ENCODE results near the gene RPL10A. TPM values are rescaled to one million over a fixed set of nuclear protein-coding genes. Genes with fewer than 3 reads are reported as not detected.

RPL10A gene
- total and polyA plus RNA-seq, 10 donors: 962 to 3,148 (median 1,054) TPM

DNA sequence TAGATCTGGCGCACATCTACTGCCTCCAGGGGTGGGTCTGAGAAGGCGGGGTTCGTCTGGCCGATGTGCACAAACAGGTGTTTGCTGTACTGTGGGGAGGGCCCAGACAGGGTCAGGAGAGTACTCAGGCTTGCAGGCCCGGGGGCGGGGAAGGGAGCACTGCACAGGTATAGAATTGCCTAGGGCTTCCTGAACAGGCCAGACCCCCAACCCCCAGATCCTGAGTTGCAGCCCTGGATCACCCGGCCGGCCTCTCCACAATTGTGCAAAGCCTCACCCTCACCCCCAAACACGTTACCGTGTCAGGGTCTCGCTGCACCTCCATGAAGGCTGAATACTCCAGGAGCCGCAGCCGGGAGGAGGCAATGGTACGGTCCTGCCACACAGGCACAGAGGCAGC lies 7.8 kb downstream of the RPL10A start:
- Histone ChIP-seq H3K4me1 (peaks cover 3 to 29% (median 13%) of the 10 kb centered on the region in 6 donors), H3K9me3 (no peaks in the 10 kb centered on the region), H3K4me3 (no peak overlapping the region), H3K27ac (no peak overlapping the region), H3K27me3 (replicated peaks in 1 of 7) (no peaks in the 10 kb centered on the region), H3K36me3 (peaks cover 0 to 65% (median 25%) of the 10 kb centered on the region in 6 donors)
- DNase-seq: no peak
- intact Hi-C loops (cut with DNase I; ENCODE audit: low total_unique reads): no loop called here
- 88 to 93% (median 90%) methylated on average over 12 to 14 of the region's 14 CpGs for WGBS, 5 donors
- TF ChIP-seq POLR2A (IDR thresholded peaks at IDR 0.05) (no peak), CTCF (IDR thresholded peaks at IDR 0.05 in 8 of 11, conservative IDR thresholded peaks at IDR 0.05 in 3 of 11) (no peak), POLR2AphosphoS5 (IDR thresholded peaks at IDR 0.05) (no peak)

DNA sequence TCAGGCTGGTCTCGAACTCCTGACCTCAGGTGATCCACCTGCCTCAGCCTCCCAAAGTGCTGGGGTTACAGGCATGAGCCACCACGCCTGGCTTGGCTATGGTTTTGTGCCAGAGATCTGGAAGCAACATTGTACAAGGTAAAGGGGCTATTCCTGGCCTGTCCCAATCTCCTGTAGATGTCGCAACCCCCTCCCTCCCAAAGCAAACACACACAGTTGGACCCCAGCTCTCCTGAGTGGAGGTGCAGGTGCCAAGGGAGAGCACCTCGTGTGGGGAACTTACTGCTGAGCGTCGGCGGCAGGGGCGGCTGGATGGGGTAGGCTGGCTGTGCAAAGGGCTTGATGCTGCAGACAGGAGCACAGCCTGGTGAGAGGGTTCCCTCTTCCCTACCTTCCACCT lies 8.8 kb downstream of the RPL10A start:
- TF ChIP-seq CTCF (IDR thresholded peaks at IDR 0.05 in 8 of 11, conservative IDR thresholded peaks at IDR 0.05 in 3 of 11): no peak
- TF ChIP-seq POLR2AphosphoS5 (IDR thresholded peaks at IDR 0.05): peak in 1 of 3 donors; percentile 11
- Histone ChIP-seq H3K27me3 (replicated peaks in 1 of 7) (no peaks in the 10 kb centered on the region), H3K9me3 (no peaks in the 10 kb centered on the region), H3K4me1 (peaks cover 0 to 18% (median 7%) of the 10 kb centered on the region in 6 donors), H3K4me3 (no peak overlapping the region), H3K36me3 (peaks cover 0 to 54% (median 17%) of the 10 kb centered on the region in 6 donors), H3K27ac (no peak overlapping the region)
- WGBS, 5 donors: 83 to 96% (median 94%) methylated on average over 4 to 8 of the region's 8 CpGs
- intact Hi-C loops (cut with DNase I; ENCODE audit: low total_unique reads): no loop called here
- no peak for DNase-seq

DNA sequence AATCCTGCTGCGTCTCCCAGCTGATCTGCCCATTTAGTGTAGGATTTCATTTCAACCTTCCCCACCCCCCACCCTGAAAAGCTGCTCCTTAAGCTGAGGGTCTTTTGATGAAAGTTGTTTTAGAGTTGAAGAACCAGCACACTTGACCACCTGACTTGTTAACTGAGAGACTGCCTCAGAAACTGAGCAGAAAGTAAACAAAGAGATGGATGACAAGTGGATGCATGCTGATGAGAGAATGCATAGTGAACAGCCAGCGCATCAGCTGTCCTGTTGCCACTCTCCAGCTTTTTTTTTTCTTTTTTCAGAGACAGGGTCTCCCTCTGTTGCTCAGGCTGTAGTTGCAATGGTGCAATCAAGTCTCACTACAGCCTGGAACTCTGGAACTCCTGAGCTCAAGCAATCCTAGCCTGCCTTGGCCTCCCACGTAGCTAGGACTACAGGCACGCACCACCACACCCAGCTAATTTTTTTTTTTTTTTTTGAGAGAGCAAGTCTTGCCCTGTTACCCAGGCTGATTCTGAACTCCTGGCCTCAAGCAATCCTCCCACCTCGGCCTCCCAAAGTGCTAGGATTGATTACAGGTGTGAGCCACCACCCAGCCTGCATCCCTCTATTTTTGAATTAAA lies 9.5 kb downstream of the RPL10A start:
- H3K4me3 ChIP-seq: no peak overlapping the region
- TF ChIP-seq POLR2A (IDR thresholded peaks at IDR 0.05) (no peak), CTCF (IDR thresholded peaks at IDR 0.05 in 8 of 11, conservative IDR thresholded peaks at IDR 0.05 in 3 of 11) (no peak), POLR2AphosphoS5 (IDR thresholded peaks at IDR 0.05) (no peak)
- peaks cover 0 to 48% (median 12%) of the 10 kb centered on the region in 6 donors for H3K36me3 ChIP-seq
- DNase-seq: no peak
- no peaks in the 10 kb centered on the region for H3K9me3 ChIP-seq
- H3K4me1 ChIP-seq: peaks cover 0 to 12% (median under 1%) of the 10 kb centered on the region in 6 donors
- intact Hi-C loops (cut with DNase I; ENCODE audit: low total_unique reads): no loop called here
- 92 to 97% (median 93%) methylated on average over 5 of the region's 5 CpGs for WGBS, 5 donors
- H3K27ac ChIP-seq: no peak overlapping the region
- no peaks in the 10 kb centered on the region for H3K27me3 ChIP-seq (replicated peaks in 1 of 7)

GRCh38 chr6:35478259-35478658 lies 10.1 kb downstream of the RPL10A start:
- peaks cover 0 to 7% (median 0%) of the 10 kb centered on the region in 6 donors for H3K4me1 ChIP-seq
- 77 to 88% (median 80%) methylated on average over 7 of the region's 7 CpGs for whole genome bisulfite sequencing, 5 donors
- DNase-seq: no peak
- peaks cover 0 to 42% (median 9%) of the 10 kb centered on the region in 6 donors for H3K36me3 ChIP-seq
- intact Hi-C loops (cut with DNase I; ENCODE audit: low total_unique reads): no loop called here
- H3K27ac ChIP-seq: no peak overlapping the region
- H3K27me3 ChIP-seq (replicated peaks in 1 of 7): no peaks in the 10 kb centered on the region
- no peak for TF ChIP-seq CTCF (IDR thresholded peaks at IDR 0.05 in 8 of 11, conservative IDR thresholded peaks at IDR 0.05 in 3 of 11)
- TF ChIP-seq POLR2AphosphoS5 (IDR thresholded peaks at IDR 0.05): no peak
- TF ChIP-seq POLR2A (IDR thresholded peaks at IDR 0.05): no peak
- no peaks in the 10 kb centered on the region for H3K9me3 ChIP-seq
- no peak overlapping the region for H3K4me3 ChIP-seq

Measured in spleen (tissue), 11 donors.